Liver (tissue), 3 donors: ENCODE measurements around the gene NXPE4.

Source experiments
- FOXA1 ChIP-seq: IDR thresholded peaks from 2 replicates; pipeline ENCODE4 v1.6.1; 2016; ENCODE audit warnings: antibody characterized with exemption
- REST ChIP-seq: IDR thresholded peaks from 2 replicates; pipeline ENCODE4 v1.6.1; 2016; ENCODE audit warnings: antibody characterized with exemption, mild to moderate bottlenecking
- SP1 ChIP-seq: IDR thresholded peaks from 2 replicates; pipeline ENCODE4 v1.6.1; 2018; ENCODE audit warnings: antibody characterized with exemption, mild to moderate bottlenecking
- TAF1 ChIP-seq: conservative IDR thresholded peaks from 2 replicates; pipeline ENCODE4 v1.6.1; 2016; ENCODE audit warnings: antibody characterized with exemption, mild to moderate bottlenecking
- YY1 ChIP-seq: IDR thresholded peaks from 2 replicates; pipeline ENCODE4 v1.6.1; 2016; ENCODE audit warnings: antibody characterized with exemption, mild to moderate bottlenecking
- TF ChIP-seq, protein P1 (sequence below): fragments of 150-350 bp; IDR thresholded peaks from 2 replicates; pipeline ENCODE4 v1.5.1; 2017; ENCODE audit warnings: improper control_type of control experiment, low read depth, low read length; ENCODE audit not compliant: missing input control
- TF ChIP-seq, protein P2 (sequence below): IDR thresholded peaks from 2 replicates; pipeline ENCODE4 v1.6.1; 2016; ENCODE audit warnings: antibody characterized with exemption
- TF ChIP-seq, protein P3 (sequence below): IDR thresholded peaks from 2 replicates; pipeline ENCODE4 v1.6.1; 2016; ENCODE audit warnings: antibody characterized with exemption
- donor health status: healthy.
- donor health status: healthy.

DNA sequence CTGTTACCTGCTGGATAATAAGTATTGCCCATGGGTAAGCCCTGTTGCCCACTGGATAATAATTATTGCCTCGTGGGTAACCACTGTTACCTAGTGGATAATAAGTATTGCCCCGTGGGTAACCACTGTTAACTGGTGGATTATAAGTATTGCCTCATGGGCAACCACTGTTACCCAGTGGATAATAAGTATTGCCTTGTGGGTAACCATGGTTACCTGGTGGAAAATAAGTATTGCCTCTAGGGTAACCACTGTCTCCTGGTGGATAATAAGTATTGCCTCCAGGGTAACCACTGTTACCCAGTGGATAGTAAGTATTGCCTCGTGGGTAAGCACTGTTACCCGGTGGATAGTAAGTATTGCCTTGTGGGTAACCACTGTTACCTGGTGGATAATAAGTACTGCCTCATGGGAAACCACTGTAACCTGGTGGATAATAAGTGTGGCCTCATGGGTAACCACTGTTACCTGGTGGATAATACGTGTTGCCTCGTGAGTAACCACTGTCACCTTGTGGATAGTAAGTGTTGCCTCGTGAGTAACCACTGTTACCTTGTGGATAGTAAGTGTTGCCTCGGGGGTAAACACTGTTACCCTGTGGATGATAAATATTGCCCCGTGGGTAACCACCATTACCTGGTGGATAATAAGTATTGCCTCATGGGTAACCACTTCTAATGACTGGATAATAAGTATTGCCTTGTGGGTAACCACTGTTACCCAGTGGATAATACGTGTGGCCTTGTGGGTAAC lies 29.0 kb upstream of the NXPE4 start:
- no peak for TF ChIP-seq TAF1
- TF ChIP-seq, protein P1, sequence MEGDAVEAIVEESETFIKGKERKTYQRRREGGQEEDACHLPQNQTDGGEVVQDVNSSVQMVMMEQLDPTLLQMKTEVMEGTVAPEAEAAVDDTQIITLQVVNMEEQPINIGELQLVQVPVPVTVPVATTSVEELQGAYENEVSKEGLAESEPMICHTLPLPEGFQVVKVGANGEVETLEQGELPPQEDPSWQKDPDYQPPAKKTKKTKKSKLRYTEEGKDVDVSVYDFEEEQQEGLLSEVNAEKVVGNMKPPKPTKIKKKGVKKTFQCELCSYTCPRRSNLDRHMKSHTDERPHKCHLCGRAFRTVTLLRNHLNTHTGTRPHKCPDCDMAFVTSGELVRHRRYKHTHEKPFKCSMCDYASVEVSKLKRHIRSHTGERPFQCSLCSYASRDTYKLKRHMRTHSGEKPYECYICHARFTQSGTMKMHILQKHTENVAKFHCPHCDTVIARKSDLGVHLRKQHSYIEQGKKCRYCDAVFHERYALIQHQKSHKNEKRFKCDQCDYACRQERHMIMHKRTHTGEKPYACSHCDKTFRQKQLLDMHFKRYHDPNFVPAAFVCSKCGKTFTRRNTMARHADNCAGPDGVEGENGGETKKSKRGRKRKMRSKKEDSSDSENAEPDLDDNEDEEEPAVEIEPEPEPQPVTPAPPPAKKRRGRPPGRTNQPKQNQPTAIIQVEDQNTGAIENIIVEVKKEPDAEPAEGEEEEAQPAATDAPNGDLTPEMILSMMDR, result no peak
- TF ChIP-seq REST, result no peak
- no peak for TF ChIP-seq SP1
- no peak for TF ChIP-seq FOXA1
- TF ChIP-seq, protein P2, sequence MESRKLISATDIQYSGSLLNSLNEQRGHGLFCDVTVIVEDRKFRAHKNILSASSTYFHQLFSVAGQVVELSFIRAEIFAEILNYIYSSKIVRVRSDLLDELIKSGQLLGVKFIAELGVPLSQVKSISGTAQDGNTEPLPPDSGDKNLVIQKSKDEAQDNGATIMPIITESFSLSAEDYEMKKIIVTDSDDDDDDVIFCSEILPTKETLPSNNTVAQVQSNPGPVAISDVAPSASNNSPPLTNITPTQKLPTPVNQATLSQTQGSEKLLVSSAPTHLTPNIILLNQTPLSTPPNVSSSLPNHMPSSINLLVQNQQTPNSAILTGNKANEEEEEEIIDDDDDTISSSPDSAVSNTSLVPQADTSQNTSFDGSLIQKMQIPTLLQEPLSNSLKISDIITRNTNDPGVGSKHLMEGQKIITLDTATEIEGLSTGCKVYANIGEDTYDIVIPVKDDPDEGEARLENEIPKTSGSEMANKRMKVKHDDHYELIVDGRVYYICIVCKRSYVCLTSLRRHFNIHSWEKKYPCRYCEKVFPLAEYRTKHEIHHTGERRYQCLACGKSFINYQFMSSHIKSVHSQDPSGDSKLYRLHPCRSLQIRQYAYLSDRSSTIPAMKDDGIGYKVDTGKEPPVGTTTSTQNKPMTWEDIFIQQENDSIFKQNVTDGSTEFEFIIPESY, result no peak
- TF ChIP-seq YY1, result no peak
- TF ChIP-seq, protein P3, sequence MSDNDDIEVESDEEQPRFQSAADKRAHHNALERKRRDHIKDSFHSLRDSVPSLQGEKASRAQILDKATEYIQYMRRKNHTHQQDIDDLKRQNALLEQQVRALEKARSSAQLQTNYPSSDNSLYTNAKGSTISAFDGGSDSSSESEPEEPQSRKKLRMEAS, result no peak
